Measurements from ENCODE around the gene TREH.

- TF ChIP-seq SMC3 (IDR thresholded peaks at IDR 0.05; ENCODE audit: low read depth, low read length) (no peak), GABPA (IDR thresholded peaks at IDR 0.05; ENCODE audit: low read depth) (no peak)
Observed at GRCh38 chr11:118679483-118679882, at the start of gene TREH.

Data from SK-N-SH (cell line).